H9 (cell line): Measurements from ENCODE around the gene LCE4A. TPM values are rescaled to one million over a fixed set of nuclear protein-coding genes. Genes with fewer than 3 reads are reported as not detected.

Experiments used
- DNase-seq: peaks from one replicate; pipeline ENCODE4 v3.0.0-alpha.2; 2017
- H2AFZ ChIP-seq: one replicate; pipeline ENCODE4 v1.6.1; 2013; ENCODE audit warnings: mild to moderate bottlenecking, low read length, control low read depth, moderate library complexity
- H2AK5ac ChIP-seq: 2 replicates; pipeline ENCODE4 v1.6.1; 2013; ENCODE audit warnings: low read length, control low read depth, mixed read lengths; ENCODE audit not compliant: insufficient read length
- H2BK120ac ChIP-seq: one replicate; pipeline ENCODE4 v1.6.1; 2013; ENCODE audit warnings: low read depth, mild to moderate bottlenecking, low read length, control low read depth, inconsistent platforms; ENCODE audit not compliant: poor library complexity, severe bottlenecking
- H2BK12ac ChIP-seq: 2 replicates; pipeline ENCODE4 v1.6.1; 2013; ENCODE audit warnings: low read length, control low read depth, mixed read lengths, low read depth; ENCODE audit not compliant: insufficient read length
- H2BK15ac ChIP-seq: 2 replicates; pipeline ENCODE4 v1.6.1; 2013; ENCODE audit warnings: low read depth, low read length, control low read depth
- H2BK20ac ChIP-seq: one replicate; pipeline ENCODE4 v1.6.1; 2013; ENCODE audit warnings: low read depth, mild to moderate bottlenecking, low read length, control low read depth, inconsistent platforms; ENCODE audit not compliant: poor library complexity, severe bottlenecking
- H2BK5ac ChIP-seq: 2 replicates; pipeline ENCODE4 v1.6.1; 2013; ENCODE audit warnings: low read length, control low read depth, mixed read lengths; ENCODE audit not compliant: insufficient read length
- H3K14ac ChIP-seq: 2 replicates; pipeline ENCODE4 v1.6.1; 2013; ENCODE audit warnings: low read length, control low read depth; ENCODE audit not compliant: insufficient read depth
- H3K18ac ChIP-seq: 2 replicates; pipeline ENCODE4 v1.6.1; 2013; ENCODE audit warnings: low read depth, mild to moderate bottlenecking, mixed read lengths, low read length, control low read depth; ENCODE audit not compliant: insufficient read length
- H3K23ac ChIP-seq: 2 replicates; pipeline ENCODE4 v1.6.1; 2013; ENCODE audit warnings: low read length, control low read depth, mixed read lengths, low read depth; ENCODE audit not compliant: insufficient read length
- H3K23me2 ChIP-seq: 2 replicates; pipeline ENCODE4 v1.6.1; 2013; ENCODE audit warnings: low read depth, mild to moderate bottlenecking, mixed read lengths, low read length, control low read depth; ENCODE audit not compliant: insufficient read length, poor library complexity, severe bottlenecking
- H3K27ac ChIP-seq: 2 replicates; pipeline ENCODE4 v1.5.1; 2013; ENCODE audit warnings: low read length, control low read depth, mixed read lengths, low read depth; ENCODE audit not compliant: insufficient read length
- H3K27me3 ChIP-seq: 2 replicates; pipeline ENCODE4 v1.6.1; 2013; ENCODE audit warnings: low read length, control low read depth, inconsistent platforms; ENCODE audit not compliant: insufficient read depth
- H3K4ac ChIP-seq: 2 replicates; pipeline ENCODE4 v1.6.1; 2013; ENCODE audit warnings: low read depth, mild to moderate bottlenecking, control low read depth, inconsistent platforms, low read length, moderate library complexity
- H3K4me1 ChIP-seq: 2 replicates; pipeline ENCODE4 v1.6.1; 2013; ENCODE audit warnings: low read length, control low read depth, inconsistent platforms; ENCODE audit not compliant: insufficient read depth
- H3K4me2 ChIP-seq: 2 replicates; pipeline ENCODE4 v1.6.1; 2013; ENCODE audit warnings: low read length, control low read depth, mixed read lengths; ENCODE audit not compliant: insufficient read length, insufficient read depth
- H3K56ac ChIP-seq: 2 replicates; pipeline ENCODE4 v1.6.1; 2013; ENCODE audit warnings: low read depth, mild to moderate bottlenecking, mixed read lengths, low read length, control low read depth; ENCODE audit not compliant: insufficient read length
- H3K79me1 ChIP-seq: 2 replicates; pipeline ENCODE4 v1.6.1; 2013; ENCODE audit warnings: low read depth, mild to moderate bottlenecking, moderate library complexity, low read length, control low read depth, inconsistent platforms; ENCODE audit not compliant: insufficient read depth, poor library complexity, severe bottlenecking
- H3K79me2 ChIP-seq: 2 replicates; pipeline ENCODE4 v1.6.1; 2013; ENCODE audit warnings: low read length, control low read depth, inconsistent platforms; ENCODE audit not compliant: insufficient read depth
- H3K9ac ChIP-seq: 2 replicates; pipeline ENCODE4 v1.6.1; 2013; ENCODE audit warnings: low read length, control low read depth, mixed read lengths; ENCODE audit not compliant: insufficient read length; ENCODE audit errors: extremely low read depth
- H3K9me3 ChIP-seq: one replicate; pipeline ENCODE4 v1.6.1; 2013; ENCODE audit warnings: low read depth, low read length, inconsistent platforms; ENCODE audit not compliant: control insufficient read depth
- H3T11ph ChIP-seq: one replicate; pipeline ENCODE4 v1.6.1; 2013; ENCODE audit warnings: mild to moderate bottlenecking, low read length, control low read depth, inconsistent platforms
- H4K20me1 ChIP-seq: one replicate; pipeline ENCODE4 v1.6.1; 2013; ENCODE audit not compliant: control insufficient read depth, insufficient read length, insufficient read depth
- H4K5ac ChIP-seq: 2 replicates; pipeline ENCODE4 v1.6.1; 2013; ENCODE audit warnings: low read depth, mild to moderate bottlenecking, mixed read lengths, low read length, control low read depth; ENCODE audit not compliant: insufficient read length
- H4K8ac ChIP-seq: replicated peaks from 2 replicates; pipeline ENCODE4 v1.6.1; 2013; ENCODE audit warnings: low read length, control low read depth, mixed read lengths, low read depth; ENCODE audit not compliant: insufficient read length
- H4K91ac ChIP-seq: 2 replicates; pipeline ENCODE4 v1.6.1; 2013; ENCODE audit warnings: low read depth, mild to moderate bottlenecking, moderate library complexity, mixed read lengths, low read length, control low read depth; ENCODE audit not compliant: insufficient read length
- H3K27ac Mint-ChIP-seq, 3 experiments: 2 replicates in 2 of 3; 3 replicates in 1 of 3; pipeline ENCODE4 v1.8.0; 2020 to 2021; ENCODE audit warnings: mixed read lengths in 3 of 3, mild to moderate bottlenecking in 1 of 3, moderate library complexity in 1 of 3
- H3K27me3 Mint-ChIP-seq: 2 replicates; pipeline ENCODE4 v1.8.0; 2021; ENCODE audit warnings: low read depth, mild to moderate bottlenecking, moderate library complexity, mixed read lengths
- H3K36me3 Mint-ChIP-seq, 3 experiments: 2 replicates in 2 of 3; 3 replicates in 1 of 3; pipeline ENCODE4 v1.8.0; 2020 to 2021; ENCODE audit warnings: low read depth in 3 of 3, mixed read lengths in 3 of 3; ENCODE audit not compliant: insufficient read depth in 1 of 3
- H3K4me1 Mint-ChIP-seq, 2 experiments: 2 replicates each; pipeline ENCODE4 v1.8.0; 2020; ENCODE audit warnings: mixed read lengths in 2 of 2
- H3K4me3 Mint-ChIP-seq, 2 experiments: 2 replicates in 1 of 2; 3 replicates in 1 of 2; pipeline ENCODE4 v1.8.0; 2020 to 2021; ENCODE audit warnings: mild to moderate bottlenecking in 2 of 2, mixed read lengths in 2 of 2, moderate library complexity in 1 of 2
- H3K9me3 Mint-ChIP-seq, 2 experiments: 2 replicates in 1 of 2; 3 replicates in 1 of 2; pipeline ENCODE4 v1.8.0; 2020; ENCODE audit warnings: mild to moderate bottlenecking in 2 of 2, mixed read lengths in 2 of 2, moderate library complexity in 1 of 2
- WGBS: extraction: QIAGEN DNeasy Blood & Tissue Kit; methylation state at CpG from one replicate; pipeline ENCODE4 v1.1.7; 2013; ENCODE audit warnings: missing lambda C conversion rate, low lambda C conversion rate, mixed read lengths; ENCODE audit not compliant: insufficient read length; ENCODE audit errors: extremely low coverage; 5-methylcytosine and 5-hydroxymethylcytosine counted together
- total RNA-seq: library from RNA; stranded (reverse); gene quantifications from 2 replicates; pipeline ENCODE4 v1.2.1, GENCODE V29; 2021
- TF ChIP-seq, protein P1 (sequence below): fragments of 200-600 bp; sonication (generic); conservative IDR thresholded peaks from 3 replicates; pipeline ENCODE4 v1.8.0; 2021; ENCODE audit warnings: antibody characterized with exemption, mild to moderate bottlenecking

LCE4A gene
- total RNA-seq, 1 experiment from 2014 or later: not detected

DNA sequence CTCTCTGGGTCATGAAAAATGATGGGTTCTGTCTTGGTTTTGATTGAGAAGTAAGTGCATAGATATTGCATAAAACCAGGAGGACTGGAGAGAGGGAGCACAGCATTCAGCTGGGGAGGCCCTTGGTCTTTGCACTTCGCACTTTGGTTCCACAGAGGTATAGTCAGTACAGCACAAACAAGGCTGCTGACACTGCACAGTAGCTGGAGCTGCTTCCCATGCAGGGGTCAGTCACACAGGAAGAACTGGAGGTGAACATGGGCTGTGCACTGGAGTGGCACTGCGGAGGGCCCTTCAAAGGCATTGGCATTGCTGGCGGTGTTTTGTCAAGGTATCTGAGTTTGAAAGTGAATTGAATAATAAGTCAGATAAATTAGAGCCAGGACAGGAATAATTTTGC lies 49.3 kb upstream of the LCE4A start:
- Histone ChIP-seq H3K4me2 (no peak overlapping the region), H3K4ac (no peak overlapping the region), H2BK20ac (no peak overlapping the region), H2BK5ac (no peak overlapping the region), H4K5ac (no peak overlapping the region), H4K20me1 (no peaks in the 10 kb centered on the region), H3K79me1 (no peaks in the 10 kb centered on the region), H2BK120ac (no peak overlapping the region), H3K23me2 (no peaks in the 10 kb centered on the region), H3K27me3 (no peaks in the 10 kb centered on the region), H3K56ac (no peak overlapping the region), H3K14ac (no peak overlapping the region), H3K79me2 (no peaks in the 10 kb centered on the region), H3K9me3 (peaks cover 83% of the 10 kb centered on the region), H3K27ac (no peak overlapping the region), H2AFZ (no peak overlapping the region), H3K23ac (no peak overlapping the region), H3K4me1 (no peaks in the 10 kb centered on the region), H4K91ac (no peak overlapping the region), H2BK12ac (no peak overlapping the region), H3K18ac (no peak overlapping the region), H2BK15ac (no peak overlapping the region), H3K9ac (no peak overlapping the region), H2AK5ac (no peak overlapping the region), H3T11ph (no peak overlapping the region), H4K8ac (no peak overlapping the region)
- WGBS: no CpG with 5 or more reads among the region's 3 CpGs
- no peaks in the 10 kb centered on the region for H3K4me1 Mint-ChIP-seq
- peaks cover 0 to 21% (median 5%) of the 10 kb centered on the region in 3 experiments; a peak in 4 of 7 replicates for H3K36me3 Mint-ChIP-seq
- TF ChIP-seq, protein P1, sequence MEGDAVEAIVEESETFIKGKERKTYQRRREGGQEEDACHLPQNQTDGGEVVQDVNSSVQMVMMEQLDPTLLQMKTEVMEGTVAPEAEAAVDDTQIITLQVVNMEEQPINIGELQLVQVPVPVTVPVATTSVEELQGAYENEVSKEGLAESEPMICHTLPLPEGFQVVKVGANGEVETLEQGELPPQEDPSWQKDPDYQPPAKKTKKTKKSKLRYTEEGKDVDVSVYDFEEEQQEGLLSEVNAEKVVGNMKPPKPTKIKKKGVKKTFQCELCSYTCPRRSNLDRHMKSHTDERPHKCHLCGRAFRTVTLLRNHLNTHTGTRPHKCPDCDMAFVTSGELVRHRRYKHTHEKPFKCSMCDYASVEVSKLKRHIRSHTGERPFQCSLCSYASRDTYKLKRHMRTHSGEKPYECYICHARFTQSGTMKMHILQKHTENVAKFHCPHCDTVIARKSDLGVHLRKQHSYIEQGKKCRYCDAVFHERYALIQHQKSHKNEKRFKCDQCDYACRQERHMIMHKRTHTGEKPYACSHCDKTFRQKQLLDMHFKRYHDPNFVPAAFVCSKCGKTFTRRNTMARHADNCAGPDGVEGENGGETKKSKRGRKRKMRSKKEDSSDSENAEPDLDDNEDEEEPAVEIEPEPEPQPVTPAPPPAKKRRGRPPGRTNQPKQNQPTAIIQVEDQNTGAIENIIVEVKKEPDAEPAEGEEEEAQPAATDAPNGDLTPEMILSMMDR: no peak
- no peak overlapping the region for H3K4me3 Mint-ChIP-seq
- H3K9me3 Mint-ChIP-seq: peaks cover 93 to 96% of the 10 kb centered on the region in 2 experiments
- no peak overlapping the region for H3K27ac Mint-ChIP-seq
- no peak for DNase-seq
- H3K27me3 Mint-ChIP-seq: no peaks in the 10 kb centered on the region; the same call in none of the 2 replicates
